Caco-2 (cell line): Measurements from ENCODE around the gene PRKAR1A. TPM values are rescaled to one million over a fixed set of nuclear protein-coding genes. Genes with fewer than 3 reads are reported as not detected.

Experiments
- BruUV-seq: library from RNA; stranded (reverse); fragments of 400-500 nt; replicated peaks from 2 replicates; lab custom pipeline; 2021; lab: Mats Ljungman, UMichigan
- CTCF ChIA-PET: fragments of 300-600 bp; sonication (Branson Sonifier 250); formaldehyde crosslinking; loops from one replicate; lab custom pipeline; 2022; ENCODE audit warnings: antibody characterized with exemption; lab: Charles Lee
- POLR2A ChIA-PET: fragments of 300-600 bp; sonication (Branson Sonifier 250); formaldehyde crosslinking; loops from one replicate; lab custom pipeline; 2022; ENCODE audit warnings: antibody characterized with exemption; lab: Charles Lee
- DNase-seq, 2 experiments: peaks; one replicate each; pipeline versions ENCODE4 v3.0.0 to v3.0.0-alpha.2; 2020 to 2022
- H3K27me3 ChIP-seq: replicated peaks from 2 replicates; pipeline ENCODE4 v1.6.0; 2011; ENCODE audit warnings: low read length; ENCODE audit not compliant: control insufficient read depth, insufficient read depth
- H3K36me3 ChIP-seq: 2 replicates; pipeline ENCODE4 v1.5.1; 2011; ENCODE audit warnings: low read length; ENCODE audit not compliant: control insufficient read depth, insufficient read depth
- H3K4me1 ChIP-seq: fragments of 250-450 bp; sonication (Bioruptor Pico); 2 replicates; pipeline ENCODE4 v1.5.1; 2020; ENCODE audit warnings: mild to moderate bottlenecking
- H3K4me3 ChIP-seq: 2 replicates; pipeline ENCODE4 v1.5.1; 2011; ENCODE audit warnings: low read depth, mild to moderate bottlenecking, control low read depth, low read length
- H3K9me3 ChIP-seq: fragments of 250-450 bp; sonication (Bioruptor Pico); 2 replicates; pipeline ENCODE4 v1.5.1; 2020; ENCODE audit warnings: mild to moderate bottlenecking, moderate library complexity
- H3K27ac Mint-ChIP-seq: one replicate; pipeline ENCODE4 v1.8.0; 2022; ENCODE audit warnings: mixed read lengths; ENCODE audit not compliant: unreplicated experiment
- H3K27me3 Mint-ChIP-seq: one replicate; pipeline ENCODE4 v1.8.0; 2022; ENCODE audit warnings: mixed read lengths; ENCODE audit not compliant: insufficient read depth, unreplicated experiment
- H3K36me3 Mint-ChIP-seq: one replicate; pipeline ENCODE4 v1.8.0; 2022; ENCODE audit warnings: mild to moderate bottlenecking, mixed read lengths; ENCODE audit not compliant: insufficient read depth, unreplicated experiment
- H3K4me1 Mint-ChIP-seq: one replicate; pipeline ENCODE4 v1.8.0; 2022; ENCODE audit warnings: low read depth, mixed read lengths; ENCODE audit not compliant: unreplicated experiment
- H3K4me3 Mint-ChIP-seq: one replicate; pipeline ENCODE4 v1.8.0; 2022; ENCODE audit warnings: mild to moderate bottlenecking, moderate library complexity, mixed read lengths; ENCODE audit not compliant: unreplicated experiment
- H3K9me3 Mint-ChIP-seq: one replicate; pipeline ENCODE4 v1.8.0; 2022; ENCODE audit warnings: mixed read lengths; ENCODE audit not compliant: unreplicated experiment
- intact Hi-C: fragments of 100-400 bp; cut with micrococcal nuclease; formaldehyde crosslinking; loops from one replicate; pipeline ENCODE4 v1.10.0; 2022; ENCODE audit not compliant: unreplicated experiment
- total RNA-seq: library from RNA; stranded (reverse); gene quantifications from 2 replicates; pipeline ENCODE4 v1.2.3, GENCODE V29; 2022
- TF ChIP-seq, protein P1 (sequence below), 2 experiments: fragments of 200-600 bp in 1 of 2; IDR thresholded peaks; 1 replicate in 1 of 2; 2 replicates in 1 of 2; pipeline versions ENCODE4 v1.5.1 to v1.8.0; 2011 to 2022; ENCODE audit warnings: antibody characterized with exemption in 1 of 2, control low read depth in 1 of 2, inconsistent platforms in 1 of 2, low read depth in 1 of 2, low read length in 1 of 2, mild to moderate bottlenecking in 1 of 2, moderate library complexity in 1 of 2; ENCODE audit not compliant: insufficient read depth in 1 of 2, severe bottlenecking in 1 of 2, unreplicated experiment in 1 of 2

The PRKAR1A gene
- total RNA-seq, 1 experiment from 2014 or later: 160 TPM

DNA sequence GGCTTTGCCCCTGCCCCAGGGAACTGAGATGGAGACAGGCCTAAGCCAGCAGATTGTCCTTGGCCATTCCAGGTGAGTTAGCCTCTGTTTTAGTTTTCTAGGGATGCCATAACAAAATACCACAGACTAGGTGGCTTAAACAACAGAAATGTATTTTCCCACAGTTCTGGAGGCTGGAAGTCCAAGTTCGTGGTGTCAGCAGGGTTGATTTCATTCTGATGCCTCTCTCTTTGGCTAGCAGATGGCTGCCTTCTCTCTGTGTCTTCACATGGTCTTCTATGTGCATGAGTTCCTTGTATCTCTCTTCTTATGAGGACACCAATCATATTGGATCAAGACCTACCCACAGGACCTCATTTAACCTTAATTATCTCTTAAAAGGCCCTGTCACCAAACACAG, 76.1 kb downstream of the PRKAR1A start:
- intact Hi-C loops: no loop called here
- H3K36me3 Mint-ChIP-seq: no peaks in the 10 kb centered on the region
- no peak overlapping the region for H3K4me3 Mint-ChIP-seq
- TF ChIP-seq, protein P1, sequence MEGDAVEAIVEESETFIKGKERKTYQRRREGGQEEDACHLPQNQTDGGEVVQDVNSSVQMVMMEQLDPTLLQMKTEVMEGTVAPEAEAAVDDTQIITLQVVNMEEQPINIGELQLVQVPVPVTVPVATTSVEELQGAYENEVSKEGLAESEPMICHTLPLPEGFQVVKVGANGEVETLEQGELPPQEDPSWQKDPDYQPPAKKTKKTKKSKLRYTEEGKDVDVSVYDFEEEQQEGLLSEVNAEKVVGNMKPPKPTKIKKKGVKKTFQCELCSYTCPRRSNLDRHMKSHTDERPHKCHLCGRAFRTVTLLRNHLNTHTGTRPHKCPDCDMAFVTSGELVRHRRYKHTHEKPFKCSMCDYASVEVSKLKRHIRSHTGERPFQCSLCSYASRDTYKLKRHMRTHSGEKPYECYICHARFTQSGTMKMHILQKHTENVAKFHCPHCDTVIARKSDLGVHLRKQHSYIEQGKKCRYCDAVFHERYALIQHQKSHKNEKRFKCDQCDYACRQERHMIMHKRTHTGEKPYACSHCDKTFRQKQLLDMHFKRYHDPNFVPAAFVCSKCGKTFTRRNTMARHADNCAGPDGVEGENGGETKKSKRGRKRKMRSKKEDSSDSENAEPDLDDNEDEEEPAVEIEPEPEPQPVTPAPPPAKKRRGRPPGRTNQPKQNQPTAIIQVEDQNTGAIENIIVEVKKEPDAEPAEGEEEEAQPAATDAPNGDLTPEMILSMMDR (IDR thresholded peaks at IDR 0.05; ENCODE audit: insufficient read depth in 1 of 2, low read depth in 1 of 2, low read length in 1 of 2, severe bottlenecking in 1 of 2, unreplicated experiment in 1 of 2): no peak
- no peak for DNase-seq
- Histone ChIP-seq H3K27me3 (no peaks in the 10 kb centered on the region), H3K4me3 (no peak overlapping the region), H3K4me1 (no peaks in the 10 kb centered on the region), H3K9me3 (no peaks in the 10 kb centered on the region), H3K36me3 (no peaks in the 10 kb centered on the region)
- H3K4me1 Mint-ChIP-seq: no peaks in the 10 kb centered on the region
- no peak overlapping the region for H3K27ac Mint-ChIP-seq
- H3K27me3 Mint-ChIP-seq: peaks cover 3% of the 10 kb centered on the region
- peaks cover 12% of the 10 kb centered on the region for H3K9me3 Mint-ChIP-seq
- ChIA-PET CTCF (no interaction called here), POLR2A (no interaction called here)
- no TSS peak for BruUV-seq

DNA sequence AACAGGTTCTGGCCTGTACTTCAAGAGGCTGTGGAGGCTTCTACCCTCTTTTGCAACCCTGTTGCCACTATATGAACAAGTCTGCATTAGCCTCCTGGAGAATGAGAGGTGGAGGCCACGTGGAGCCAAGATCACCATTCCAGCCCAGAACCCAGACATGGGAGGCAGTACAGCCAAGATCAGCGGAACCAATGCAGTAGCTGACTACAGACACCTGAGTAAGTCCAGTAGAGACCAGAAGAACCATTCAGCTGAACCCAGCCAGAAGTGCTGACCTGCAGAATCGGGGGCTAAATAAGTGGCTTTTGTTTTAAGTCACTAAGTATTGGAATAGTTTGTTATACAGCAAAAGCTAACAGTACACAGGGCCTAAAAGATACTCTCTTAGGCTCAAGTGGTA, 76.9 kb downstream of the PRKAR1A start:
- Mint-ChIP-seq H3K4me1 (no peaks in the 10 kb centered on the region), H3K9me3 (peaks cover 12% of the 10 kb centered on the region), H3K36me3 (no peaks in the 10 kb centered on the region), H3K4me3 (no peak overlapping the region), H3K27ac (no peak overlapping the region), H3K27me3 (peaks cover 3% of the 10 kb centered on the region)
- intact Hi-C loops: no loop called here
- Histone ChIP-seq H3K27me3 (no peaks in the 10 kb centered on the region), H3K9me3 (no peaks in the 10 kb centered on the region), H3K4me3 (no peak overlapping the region), H3K36me3 (no peaks in the 10 kb centered on the region), H3K4me1 (no peaks in the 10 kb centered on the region)
- DNase-seq: no peak
- TF ChIP-seq, protein P1 (IDR thresholded peaks at IDR 0.05; ENCODE audit: insufficient read depth in 1 of 2, low read depth in 1 of 2, low read length in 1 of 2, severe bottlenecking in 1 of 2, unreplicated experiment in 1 of 2): no peak
- no TSS peak for BruUV-seq
- ChIA-PET POLR2A (no interaction called here), CTCF (no interaction called here)

DNA sequence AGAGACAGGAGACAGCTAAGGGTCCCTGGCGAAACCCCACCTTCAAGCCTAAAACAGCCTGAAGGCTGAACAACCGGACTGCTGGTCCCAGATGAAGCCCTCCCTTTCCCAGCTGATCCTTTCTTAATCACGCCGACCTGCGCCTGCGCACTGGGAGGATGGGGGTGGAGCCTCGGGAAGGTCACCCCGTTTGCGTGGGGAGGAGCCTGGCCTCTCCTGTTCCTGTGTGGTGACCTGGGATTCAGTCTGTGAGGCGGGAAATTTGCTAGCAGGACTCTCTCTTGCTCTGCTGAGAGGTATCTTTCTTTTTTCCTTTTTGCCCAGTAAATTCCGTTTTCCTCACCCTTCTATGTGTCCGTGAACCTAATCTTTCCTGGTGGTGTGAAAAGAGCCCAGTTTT, 79.4 kb downstream of the PRKAR1A start:
- DNase-seq: no peak
- H3K27me3 ChIP-seq: no peaks in the 10 kb centered on the region
- no peaks in the 10 kb centered on the region for H3K36me3 Mint-ChIP-seq
- H3K4me3 ChIP-seq: no peak overlapping the region
- ChIA-PET CTCF (no interaction called here), POLR2A (no interaction called here)
- TF ChIP-seq, protein P1 (IDR thresholded peaks at IDR 0.05; ENCODE audit: insufficient read depth in 1 of 2, low read depth in 1 of 2, low read length in 1 of 2, severe bottlenecking in 1 of 2, unreplicated experiment in 1 of 2): no peak
- H3K4me1 Mint-ChIP-seq: no peaks in the 10 kb centered on the region
- H3K4me3 Mint-ChIP-seq: no peak overlapping the region
- BruUV-seq: no TSS peak
- H3K9me3 ChIP-seq: no peaks in the 10 kb centered on the region
- H3K9me3 Mint-ChIP-seq: peaks cover 12% of the 10 kb centered on the region
- H3K4me1 ChIP-seq: no peaks in the 10 kb centered on the region
- intact Hi-C loops: no loop called here
- no peak overlapping the region for H3K27ac Mint-ChIP-seq
- H3K36me3 ChIP-seq: no peaks in the 10 kb centered on the region
- peaks cover 3% of the 10 kb centered on the region for H3K27me3 Mint-ChIP-seq
